Activated CD8-positive, alpha-beta memory T cell treated with anti-CD3 and anti-CD28 coated beads for 24 hours (primary cell): ENCODE measurements around the gene FRMPD1.

ENCODE experiments used
- DNase-seq: peaks from one replicate; pipeline ENCODE4 v3.0.0-alpha.2; 2020

FRMPD1 gene

DNA sequence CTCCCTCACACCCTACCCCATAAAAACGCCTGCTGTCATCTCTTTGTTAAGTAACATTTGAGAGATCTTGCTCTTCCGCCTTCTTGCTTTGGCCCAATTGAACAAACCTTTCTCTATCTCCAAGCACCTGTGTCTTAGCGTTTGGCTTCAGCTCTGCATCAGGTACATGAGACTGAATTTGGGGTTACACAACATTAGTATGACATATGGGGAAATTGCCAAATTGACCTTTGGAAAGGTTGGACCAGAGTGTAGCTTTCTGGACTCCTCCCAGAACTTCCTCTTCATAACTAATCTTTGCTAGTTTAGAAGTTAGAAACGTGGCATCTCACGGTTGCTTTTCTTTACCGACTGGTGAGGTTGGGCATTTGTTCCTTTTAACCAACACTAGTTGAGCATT is 137.6 kb downstream of the FRMPD1 start:
- no peak for DNase-seq

DNA sequence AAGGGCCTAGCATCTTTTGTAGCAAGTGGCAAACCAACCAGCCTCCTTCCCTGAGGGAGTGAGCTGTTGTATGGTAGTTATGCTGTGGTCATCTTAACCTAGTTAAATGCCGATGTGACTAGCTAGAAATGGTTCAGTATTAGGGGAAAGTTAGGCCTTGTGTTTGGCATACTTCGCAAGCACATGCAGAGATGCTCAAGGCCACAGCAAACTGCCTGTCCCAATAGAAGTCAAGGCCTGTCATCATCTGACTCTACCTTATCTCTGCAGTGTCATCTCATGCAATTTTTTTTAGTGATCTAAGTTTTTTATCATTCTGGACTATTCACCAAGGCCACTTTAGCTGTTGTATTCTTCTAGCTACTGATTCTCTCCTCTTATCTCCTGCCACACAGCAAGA is 139.3 kb downstream of the FRMPD1 start:
- no peak for DNase-seq

DNA sequence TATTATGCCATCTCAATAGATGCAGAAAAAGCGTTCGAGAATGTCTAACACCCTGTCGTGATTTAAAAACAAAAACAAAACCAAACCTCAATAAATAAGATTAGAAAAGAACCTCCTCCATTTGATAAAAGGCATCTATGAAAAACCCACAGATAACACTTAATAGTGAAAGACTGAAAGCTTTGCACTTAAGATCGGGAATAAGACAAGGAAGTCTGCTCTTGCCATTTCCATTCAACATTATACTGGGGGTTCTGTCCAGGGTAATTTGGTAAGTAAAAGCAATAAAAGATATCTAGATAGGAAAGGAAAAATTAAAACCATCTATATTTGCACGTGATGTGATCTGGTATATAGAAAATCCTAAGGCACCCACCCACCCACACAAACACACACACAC is 141.4 kb downstream of the FRMPD1 start:
- DNase-seq, result no peak

DNA sequence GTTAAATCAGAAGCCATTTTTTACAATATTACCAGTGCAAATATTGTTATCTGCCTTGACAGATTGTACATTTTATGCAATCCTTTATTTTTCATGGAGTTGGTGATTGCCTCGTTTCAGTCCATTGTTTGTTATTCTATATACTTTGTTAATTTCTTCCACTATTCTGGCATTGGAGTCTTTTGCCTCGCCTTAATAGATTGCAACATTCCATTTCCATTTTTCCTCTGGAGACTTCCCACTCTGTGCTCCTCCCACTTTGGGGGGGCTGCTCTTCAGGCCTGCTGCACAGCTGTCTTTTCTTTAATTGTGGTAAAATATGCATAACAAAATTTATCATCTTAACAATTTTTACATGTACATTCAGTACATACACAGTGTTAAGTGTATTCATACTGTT is 145.5 kb downstream of the FRMPD1 start:
- no peak for DNase-seq
